H1 (cell line): Measurements from ENCODE around the gene POMP. TPM values are rescaled to one million over a fixed set of nuclear protein-coding genes. Genes with fewer than 3 reads are reported as not detected.

Source experiments
- CTCF ChIA-PET: fragments of 300-600 bp; sonication (Branson Sonifier 250); formaldehyde crosslinking; loops from one replicate; lab custom pipeline; 2021; ENCODE audit not compliant: partially characterized antibody; lab: Charles Lee
- POLR2A ChIA-PET: fragments of 300-600 bp; sonication (Branson Sonifier 250); formaldehyde crosslinking; loops from one replicate; lab custom pipeline; 2021; ENCODE audit warnings: inconsistent platforms; ENCODE audit not compliant: partially characterized antibody; lab: Charles Lee
- DNase-seq, 2 experiments: peaks; one replicate each; pipeline versions ENCODE4 v3.0.0 to v3.0.0-alpha.2; 2010 to 2022; ENCODE audit warnings: low spot score in 2 of 2, low read depth in 1 of 2, mixed read lengths in 1 of 2
- FAIRE-seq: peaks from 2 replicates; lab custom pipeline; 2011; peaks lifted over from hg19 to GRCh38; lab: Jason Lieb, UNC
- H2AFZ ChIP-seq: 2 replicates; pipeline ENCODE4 v1.8.1; 2012; ENCODE audit warnings: low read length, inconsistent platforms
- H2AK5ac ChIP-seq: 2 replicates; pipeline ENCODE4 v1.6.1; 2013; ENCODE audit warnings: low read depth, low read length
- H2BK120ac ChIP-seq: replicated peaks from 2 replicates; pipeline ENCODE3; 2013; ENCODE audit warnings: low read depth, low read length, inconsistent platforms
- H2BK12ac ChIP-seq: 2 replicates; pipeline ENCODE4 v1.6.1; 2013; ENCODE audit warnings: low read depth, low read length
- H2BK15ac ChIP-seq: 2 replicates; pipeline ENCODE4 v1.6.1; 2013; ENCODE audit warnings: low read length
- H2BK20ac ChIP-seq: 2 replicates; pipeline ENCODE4 v1.6.1; 2013; ENCODE audit warnings: low read length
- H2BK5ac ChIP-seq: 2 replicates; pipeline ENCODE4 v1.6.1; 2013; ENCODE audit warnings: low read depth, low read length
- H3K14ac ChIP-seq: 2 replicates; pipeline ENCODE4 v1.6.1; 2013; ENCODE audit warnings: inconsistent platforms; ENCODE audit not compliant: insufficient read length
- H3K18ac ChIP-seq: 2 replicates; pipeline ENCODE4 v1.6.1; 2013; ENCODE audit warnings: low read length; ENCODE audit errors: extremely low read depth
- H3K23ac ChIP-seq: 2 replicates; pipeline ENCODE4 v1.6.1; 2013; ENCODE audit warnings: inconsistent platforms; ENCODE audit not compliant: insufficient read length
- H3K23me2 ChIP-seq: 2 replicates; pipeline ENCODE4 v1.6.1; 2013; ENCODE audit warnings: low read depth, low read length
- H3K27ac ChIP-seq: 2 replicates; pipeline ENCODE4 v1.6.1; 2011; ENCODE audit warnings: low read depth, low read length, inconsistent platforms
- H3K27me3 ChIP-seq, 4 experiments: replicated peaks in 1 of 4; 1 replicate in 1 of 4; 2 replicates in 3 of 4; pipeline versions ENCODE4 v1.6.1 to v1.8.1; 2011 to 2013; ENCODE audit warnings: low read length in 3 of 4, mild to moderate bottlenecking in 3 of 4, inconsistent platforms in 2 of 4, mixed read lengths in 2 of 4, moderate library complexity in 1 of 4; ENCODE audit not compliant: control insufficient read depth in 3 of 4, insufficient read depth in 3 of 4; ENCODE audit errors: extremely low read depth in 1 of 4
- H3K36me3 ChIP-seq, 4 experiments: 2 replicates each; pipeline versions ENCODE4 v1.6.1 to v1.8.1; 2011 to 2013; ENCODE audit warnings: mild to moderate bottlenecking in 4 of 4, low read length in 3 of 4, moderate library complexity in 2 of 4, control low read depth in 1 of 4, inconsistent platforms in 1 of 4; ENCODE audit not compliant: insufficient read depth in 4 of 4, control insufficient read depth in 2 of 4
- H3K4ac ChIP-seq: replicated peaks from 2 replicates; pipeline ENCODE3; 2013; ENCODE audit warnings: low read length, low read depth, mixed read lengths, inconsistent platforms; ENCODE audit not compliant: insufficient read length
- H3K4me1 ChIP-seq, 4 experiments: replicated peaks in 1 of 4; 1 replicate in 1 of 4; 2 replicates in 3 of 4; pipeline versions ENCODE4 v1.6.1 to v1.8.1; 2011 to 2013; ENCODE audit warnings: low read length in 3 of 4, inconsistent platforms in 2 of 4, mixed read lengths in 1 of 4; ENCODE audit not compliant: insufficient read depth in 4 of 4, control insufficient read depth in 3 of 4
- H3K4me2 ChIP-seq, 2 experiments: 2 replicates each; pipeline versions ENCODE4 v1.6.1 to v1.8.1; 2011 to 2013; ENCODE audit warnings: low read depth in 2 of 2, low read length in 2 of 2, control low read depth in 1 of 2, inconsistent platforms in 1 of 2, mild to moderate bottlenecking in 1 of 2; ENCODE audit not compliant: insufficient read depth in 1 of 2
- H3K4me3 ChIP-seq, 4 experiments: fragments of 200-600, 300-600 bp in 1 of 4; sonication (generic), shearing (Covaris generic), sonication (Bioruptor Twin) in 1 of 4; 2 replicates each; pipeline versions ENCODE4 v1.5.1 to v1.8.1; 2011 to 2016; ENCODE audit warnings: low read length in 4 of 4, low read depth in 3 of 4, control low read depth in 2 of 4, inconsistent platforms in 2 of 4, mild to moderate bottlenecking in 2 of 4, mixed read lengths in 1 of 4, moderate library complexity in 1 of 4; ENCODE audit not compliant: insufficient read depth in 2 of 4; ENCODE audit errors: extremely low read depth in 1 of 4
- H3K56ac ChIP-seq: replicated peaks from 2 replicates; pipeline ENCODE3; 2013; ENCODE audit warnings: low read depth, mild to moderate bottlenecking, mixed read lengths, low read length, inconsistent platforms; ENCODE audit not compliant: insufficient read length
- H3K79me1 ChIP-seq: 2 replicates; pipeline ENCODE4 v1.6.1; 2013; ENCODE audit warnings: low read depth, low read length, control low read depth
- H3K79me2 ChIP-seq, 2 experiments: 2 replicates each; pipeline versions ENCODE4 v1.6.1 to v1.8.1; 2012 to 2013; ENCODE audit warnings: low read length in 2 of 2, mild to moderate bottlenecking in 2 of 2, inconsistent platforms in 1 of 2; ENCODE audit not compliant: insufficient read depth in 2 of 2, control insufficient read depth in 1 of 2
- H3K9ac ChIP-seq, 4 experiments: replicated peaks in 1 of 4; 1 replicate in 1 of 4; 2 replicates in 3 of 4; pipeline versions ENCODE4 v1.6.1 to v1.8.1; 2011 to 2013; ENCODE audit warnings: low read depth in 3 of 4, low read length in 3 of 4, control low read depth in 2 of 4, mild to moderate bottlenecking in 2 of 4, moderate library complexity in 2 of 4, inconsistent platforms in 1 of 4; ENCODE audit errors: extremely low read depth in 1 of 4
- H3K9me3 ChIP-seq, 2 experiments: 2 replicates each; pipeline versions ENCODE4 v1.6.1 to v1.8.1; 2012 to 2013; ENCODE audit warnings: mild to moderate bottlenecking in 2 of 2, moderate library complexity in 2 of 2, control low read depth in 1 of 2, inconsistent platforms in 1 of 2, low read depth in 1 of 2, low read length in 1 of 2, mixed read lengths in 1 of 2; ENCODE audit not compliant: insufficient read depth in 2 of 2
- H4K20me1 ChIP-seq, 2 experiments: replicated peaks in 1 of 2; 2 replicates each; pipeline versions ENCODE3 to v1.8.1; 2011 to 2013; ENCODE audit warnings: inconsistent platforms in 2 of 2, low read length in 2 of 2, mild to moderate bottlenecking in 1 of 2; ENCODE audit not compliant: insufficient read depth in 2 of 2, control insufficient read depth in 1 of 2
- H4K5ac ChIP-seq: 2 replicates; pipeline ENCODE4 v1.6.1; 2013; ENCODE audit warnings: low read length, low read depth, mixed read lengths, inconsistent platforms; ENCODE audit not compliant: insufficient read length
- H4K8ac ChIP-seq: 2 replicates; pipeline ENCODE4 v1.8.0; 2013; ENCODE audit warnings: mild to moderate bottlenecking, moderate library complexity, low read length, inconsistent platforms; ENCODE audit not compliant: insufficient read depth; ENCODE audit errors: extremely low read depth
- H4K91ac ChIP-seq: replicated peaks from 2 replicates; pipeline ENCODE3; 2013; ENCODE audit warnings: low read length, mixed read lengths, inconsistent platforms; ENCODE audit not compliant: insufficient read length
- CBX5 ChIP-seq: fragments of 300-800, 300-1000 bp; sonication (generic); IDR thresholded peaks from 2 replicates; pipeline ENCODE4 v1.7.1; 2016; ENCODE audit warnings: antibody characterized with exemption, low read length, low read depth
- CHD1 ChIP-seq: IDR thresholded peaks from 2 replicates; pipeline ENCODE4 v1.6.1; 2012; ENCODE audit warnings: low read depth, low read length, improper control_type of control experiment
- CHD2 ChIP-seq: IDR thresholded peaks from 2 replicates; pipeline ENCODE4 v1.6.1; 2012; ENCODE audit warnings: low read length, improper control_type of control experiment
- CREB1 ChIP-seq: IDR thresholded peaks from 2 replicates; pipeline ENCODE4 v1.6.1; 2012; ENCODE audit warnings: inconsistent platforms
- HDAC2 ChIP-seq, 2 experiments: fragments of 300-600 bp in 1 of 2; sonication (generic) in 1 of 2; IDR thresholded peaks; 2 replicates each; pipeline ENCODE4 v1.6.1; 2011 to 2012; ENCODE audit warnings: low read depth in 2 of 2, low read length in 2 of 2, mild to moderate bottlenecking in 2 of 2, moderate library complexity in 2 of 2, borderline replicate concordance in 1 of 2, inconsistent platforms in 1 of 2
- JUN ChIP-seq: IDR thresholded peaks from 2 replicates; pipeline ENCODE4 v1.6.1; 2011; ENCODE audit warnings: low read depth, mild to moderate bottlenecking, improper control_type of control experiment, low read length
- NRF1 ChIP-seq: IDR thresholded peaks from 2 replicates; pipeline ENCODE4 v1.6.1; 2011; ENCODE audit warnings: mild to moderate bottlenecking, low read depth, low read length, improper control_type of control experiment
- PHF8 ChIP-seq: fragments of 200-600 bp; sonication (generic); conservative IDR thresholded peaks from 2 replicates; pipeline ENCODE4 v1.7.1; 2012; ENCODE audit warnings: low read depth, mild to moderate bottlenecking, inconsistent platforms, low read length, moderate library complexity
- POLR2A ChIP-seq, 2 experiments: IDR thresholded peaks; 1 replicate in 1 of 2; 2 replicates in 1 of 2; pipeline ENCODE4 v1.6.1; 2011; ENCODE audit warnings: low read depth in 2 of 2, low read length in 2 of 2, mild to moderate bottlenecking in 2 of 2; ENCODE audit errors: control extremely low read depth in 1 of 2
- SP1 ChIP-seq: IDR thresholded peaks from 2 replicates; pipeline ENCODE4 v1.6.1; 2011; ENCODE audit warnings: low read depth, low read length
- WGBS, 2 experiments: shearing (Covaris generic) in 1 of 2; methylation state at CpG; one replicate each; pipeline versions ENCODE4 v1.1.6 to v1.1.7; 2013 to 2015; ENCODE audit warnings: low lambda C conversion rate in 2 of 2, mixed read lengths in 2 of 2, inconsistent platforms in 1 of 2, low coverage in 1 of 2, missing lambda C conversion rate in 1 of 2; ENCODE audit not compliant: insufficient replicate concordance in 2 of 2, insufficient coverage in 1 of 2, insufficient read length in 1 of 2; ENCODE audit errors: extremely low coverage in 1 of 2, missing lambda C conversion rate in 1 of 2; 5-methylcytosine and 5-hydroxymethylcytosine counted together
- polyA plus RNA-seq, 7 experiments: library from polyadenylated mRNA; depleted of rRNA in 3 of 7; stranded (reverse) in 5 of 7; unstranded in 2 of 7; fragments of >200 nt in 5 of 7; fragments of 200-250 nt in 2 of 7; gene quantifications; 1 replicate in 5 of 7; 2 replicates in 1 of 7; 4 replicates in 1 of 7; pipeline versions ENCODE4 v1.2.1 to v1.2.3, GENCODE V29; 2011 to 2013; ENCODE audit warnings: missing spikeins in 2 of 7, mixed read lengths in 2 of 7
- total RNA-seq: library from RNA; stranded (reverse); fragmentation: NEBNext Ultra II Directional; extraction: Animal tissue kit (Norgen Biotek cat#: 25700); gene quantifications from 2 replicates; pipeline ENCODE4 v1.2.1, GENCODE V29; 2021
- TF ChIP-seq, protein P1 (sequence below), 3 experiments: IDR thresholded peaks; 1 replicate in 2 of 3; 2 replicates in 1 of 3; pipeline versions ENCODE4 v1.5.1 to v1.6.1; 2011; ENCODE audit warnings: low read length in 3 of 3, mild to moderate bottlenecking in 3 of 3, inconsistent platforms in 2 of 3, low read depth in 1 of 3, moderate library complexity in 1 of 3; ENCODE audit not compliant: insufficient read depth in 1 of 3; ENCODE audit errors: control extremely low read depth in 1 of 3

The POMP gene
- total and polyA plus RNA-seq, 2 of the 8 experiments (the other 6 are each of a cell fraction or from before 2014, with no cell fraction given): 38.4 to 115 TPM

DNA sequence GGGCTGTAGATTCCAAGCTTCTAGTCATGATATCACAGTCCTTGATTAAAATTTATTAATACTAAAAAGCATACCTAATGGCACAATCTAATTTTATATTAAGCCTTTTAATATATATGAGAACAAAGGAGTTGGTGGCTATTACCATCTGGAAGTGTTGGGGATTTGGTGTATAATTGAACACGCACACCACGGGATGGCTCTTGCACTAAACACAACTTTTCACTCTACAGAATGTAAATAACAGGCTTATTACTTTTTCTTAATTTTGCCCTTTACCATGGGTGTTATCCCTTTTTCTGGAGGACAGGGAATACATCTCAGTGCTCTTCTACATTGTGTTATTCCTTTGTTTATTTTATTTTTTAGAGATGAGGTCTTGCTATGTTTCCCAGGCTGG lies 21.6 kb downstream of the POMP start:
- Histone ChIP-seq H2AK5ac (no peak overlapping the region), H3K79me2 (no peaks in the 10 kb centered on the region), H3K9me3 (no peaks in the 10 kb centered on the region), H2BK5ac (no peak overlapping the region), H4K20me1 (no peaks in the 10 kb centered on the region), H4K8ac (no peak overlapping the region), H3K36me3 (peaks cover 0 to 29% (median 10%) of the 10 kb centered on the region in 4 experiments; a peak in 5 of 8 replicates), H3K4me2 (no peak overlapping the region), H3K9ac (no peak overlapping the region), H3K27ac (no peak overlapping the region), H3K18ac (no peak overlapping the region), H2BK12ac (no peak overlapping the region), H3K23me2 (no peaks in the 10 kb centered on the region), H3K56ac (no peak overlapping the region), H2BK120ac (no peak overlapping the region), H3K4ac (no peak overlapping the region), H3K4me3 (no peak overlapping the region), H4K91ac (no peak overlapping the region), H2BK20ac (no peak overlapping the region), H3K14ac (no peak overlapping the region), H3K79me1 (no peaks in the 10 kb centered on the region), H3K27me3 (no peaks in the 10 kb centered on the region), H3K23ac (no peak overlapping the region), H2BK15ac (no peak overlapping the region), H4K5ac (no peak overlapping the region), H2AFZ (no peak overlapping the region), H3K4me1 (peaks cover 4 to 10% (median 5%) of the 10 kb centered on the region in 4 experiments; a peak in 5 of 7 replicates)
- WGBS, 2 experiments: 75% methylated on average over 2 of the region's 2 CpGs; no CpG with 5 or more reads in 1 of the 2 experiments
- ChIA-PET POLR2A (interaction anchor here (0.6 to 1.3 kb wide), 3 partner anchors 63 to 125 kb away, joined by 3 to 4 read pairs (median 3); no protein-coding TSS in a partner anchor), CTCF (interaction anchor here (0.7 to 2.9 kb wide), 10 partner anchors 9 to 135 kb away, joined by 3 to 18 read pairs (median 4); no protein-coding TSS in a partner anchor)
- FAIRE-seq: no peak
- DNase-seq: no peak
- TF ChIP-seq JUN (no peak), HDAC2 (IDR thresholded peaks at IDR 0.05; ENCODE audit: borderline replicate concordance in 1 of 2, low read depth in 2 of 2, low read length in 2 of 2) (no peak), CREB1 (no peak), POLR2A (IDR thresholded peaks at IDR 0.05; ENCODE audit: control extremely low read depth in 1 of 2, low read depth in 2 of 2, low read length in 2 of 2) (no peak), NRF1 (no peak), CHD2 (no peak), SP1 (no peak), CHD1 (no peak), CBX5 (no peak), PHF8 (no peak)
- TF ChIP-seq, protein P1, sequence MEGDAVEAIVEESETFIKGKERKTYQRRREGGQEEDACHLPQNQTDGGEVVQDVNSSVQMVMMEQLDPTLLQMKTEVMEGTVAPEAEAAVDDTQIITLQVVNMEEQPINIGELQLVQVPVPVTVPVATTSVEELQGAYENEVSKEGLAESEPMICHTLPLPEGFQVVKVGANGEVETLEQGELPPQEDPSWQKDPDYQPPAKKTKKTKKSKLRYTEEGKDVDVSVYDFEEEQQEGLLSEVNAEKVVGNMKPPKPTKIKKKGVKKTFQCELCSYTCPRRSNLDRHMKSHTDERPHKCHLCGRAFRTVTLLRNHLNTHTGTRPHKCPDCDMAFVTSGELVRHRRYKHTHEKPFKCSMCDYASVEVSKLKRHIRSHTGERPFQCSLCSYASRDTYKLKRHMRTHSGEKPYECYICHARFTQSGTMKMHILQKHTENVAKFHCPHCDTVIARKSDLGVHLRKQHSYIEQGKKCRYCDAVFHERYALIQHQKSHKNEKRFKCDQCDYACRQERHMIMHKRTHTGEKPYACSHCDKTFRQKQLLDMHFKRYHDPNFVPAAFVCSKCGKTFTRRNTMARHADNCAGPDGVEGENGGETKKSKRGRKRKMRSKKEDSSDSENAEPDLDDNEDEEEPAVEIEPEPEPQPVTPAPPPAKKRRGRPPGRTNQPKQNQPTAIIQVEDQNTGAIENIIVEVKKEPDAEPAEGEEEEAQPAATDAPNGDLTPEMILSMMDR (IDR thresholded peaks at IDR 0.05; ENCODE audit: control extremely low read depth in 1 of 3, insufficient read depth in 1 of 3, low read depth in 1 of 3, low read length in 3 of 3): no peak
